ENCODE measurements around the gene CA10.
A peak's percentile ranks its signal among the peaks of the same experiment; 100 is the strongest.

Gene CA10

GRCh38 chr17:51736356-51736755, 422.2 kb downstream of the CA10 start:
- DNase-seq (ENCODE audit: insufficient read length, low spot score) (no peak), FAIRE-seq (no peak)

DNA sequence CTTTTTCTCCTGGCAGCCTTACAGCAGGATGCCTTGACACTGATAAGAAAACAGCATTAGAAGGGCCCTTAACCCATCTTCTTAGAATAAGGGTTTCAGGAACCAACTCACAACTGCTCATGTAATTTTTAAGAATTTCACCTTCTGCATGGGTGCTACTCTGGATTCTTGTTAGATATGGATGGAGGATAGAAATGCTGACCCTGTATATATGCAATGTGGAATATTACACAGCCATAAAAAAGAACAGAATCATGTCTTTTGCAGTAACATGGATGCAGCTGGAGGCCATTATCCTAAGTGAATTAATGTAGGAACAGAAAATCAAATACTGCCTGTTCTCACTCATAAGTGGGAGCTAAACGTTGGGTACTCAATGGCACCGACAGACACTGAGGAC, 423.5 kb downstream of the CA10 start:
- FAIRE-seq (no peak), DNase-seq (ENCODE audit: insufficient read length, low spot score) (no peak)

DNA sequence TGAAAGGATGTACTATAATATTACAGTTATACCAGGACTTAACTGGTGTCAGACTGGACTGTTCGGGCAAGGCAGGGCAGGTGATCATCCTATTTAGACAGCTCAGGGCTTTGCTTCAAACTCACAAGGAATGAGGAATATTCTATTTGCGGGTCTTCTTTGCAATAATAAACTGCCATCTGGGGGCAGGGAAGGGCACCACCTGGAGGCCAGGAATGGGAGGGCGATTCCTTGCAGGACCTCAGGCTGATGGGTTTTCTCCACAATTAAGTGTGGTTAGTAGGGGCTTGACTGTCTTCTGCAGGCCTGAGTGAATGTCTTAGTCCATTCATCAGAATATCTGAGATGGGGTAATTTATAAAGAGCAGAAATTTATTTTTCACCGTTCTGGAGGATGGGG, 424.1 kb downstream of the CA10 start:
- DNase-seq (ENCODE audit: insufficient read length, low spot score) (no peak), FAIRE-seq (no peak)

GRCh38 chr17:51733166-51733565, 425.3 kb downstream of the CA10 start:
- FAIRE-seq (no peak), DNase-seq (ENCODE audit: insufficient read length, low spot score) (no peak)

DNA sequence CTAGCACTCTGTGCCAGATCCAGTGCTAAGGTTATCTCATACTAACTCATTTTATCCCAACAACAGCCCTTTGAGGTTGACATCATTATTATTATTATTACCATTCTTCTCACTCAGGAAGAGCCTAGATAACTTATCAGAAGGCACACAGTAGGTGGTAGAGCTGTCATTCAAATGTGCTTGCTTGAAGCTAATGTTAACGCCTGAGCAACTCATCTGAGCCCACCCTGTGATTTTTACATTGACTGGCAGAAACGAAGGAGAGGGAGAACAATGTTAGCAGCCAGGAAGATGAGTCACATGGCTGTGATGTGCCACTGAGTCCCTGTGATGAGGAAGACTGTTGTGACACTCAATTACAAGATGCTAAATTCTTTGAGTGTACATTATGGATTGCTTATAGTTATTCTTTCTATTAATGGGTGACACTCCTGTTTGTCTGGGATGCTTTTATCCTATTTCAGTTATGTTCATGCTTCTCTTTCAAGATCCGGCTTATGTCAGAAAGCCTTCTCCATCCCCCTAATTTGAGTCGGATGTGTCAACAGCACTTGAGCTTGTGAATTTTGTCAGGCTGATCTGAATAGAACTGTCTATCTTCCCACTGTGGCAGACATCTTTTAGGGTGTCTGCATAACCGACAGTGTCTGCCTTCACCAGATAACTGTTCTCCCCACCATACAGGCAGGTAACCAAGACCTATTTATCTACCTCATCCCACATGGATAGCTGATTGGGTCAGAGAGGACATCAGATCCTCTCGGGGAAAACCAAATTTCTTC, 426.4 kb downstream of the CA10 start:
- peak; percentile 57 for FAIRE-seq

GRCh38 chr17:51730303-51731050, 428.0 kb downstream of the CA10 start:
- FAIRE-seq = no peak

More for the DNA sequence above, 426.4 kb downstream of the CA10 start:
- no peak for DNase-seq (ENCODE audit: insufficient read length, low spot score)

DNA sequence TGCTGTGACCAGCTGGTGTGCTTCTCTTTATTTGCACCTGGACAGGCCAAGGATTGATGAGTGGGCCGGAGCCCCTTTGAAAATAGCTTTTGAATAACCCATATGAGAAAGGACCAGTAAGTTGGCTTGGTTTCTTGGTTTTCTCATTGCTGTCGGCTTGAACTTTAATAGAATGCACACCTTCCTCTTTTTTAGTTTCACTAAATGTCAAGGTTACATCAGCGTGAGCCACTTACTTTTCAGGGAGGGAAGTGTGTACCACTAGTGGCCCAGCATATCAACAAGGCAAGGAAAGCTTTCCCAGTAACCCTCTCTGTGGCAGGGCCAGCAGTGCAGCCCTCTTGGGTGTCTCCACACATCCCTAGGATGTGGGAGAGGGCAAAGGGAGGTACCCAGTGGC, 433.3 kb downstream of the CA10 start:
- DNase-seq (ENCODE audit: insufficient read length, low spot score) = no peak

More at GRCh38 chr17:51730303-51731050, 428.0 kb downstream of the CA10 start:
- no peak for DNase-seq (ENCODE audit: insufficient read length, low spot score)

GRCh38 chr17:51724043-51724580, 434.4 kb downstream of the CA10 start:
- FAIRE-seq (no peak), DNase-seq (ENCODE audit: insufficient read length, low spot score) (no peak)

More for the DNA sequence above, 433.3 kb downstream of the CA10 start:
- no peak for FAIRE-seq

GRCh38 chr17:51722994-51723393, 435.5 kb downstream of the CA10 start:
- no peak for DNase-seq (ENCODE audit: insufficient read length, low spot score)
- FAIRE-seq = no peak

DNA sequence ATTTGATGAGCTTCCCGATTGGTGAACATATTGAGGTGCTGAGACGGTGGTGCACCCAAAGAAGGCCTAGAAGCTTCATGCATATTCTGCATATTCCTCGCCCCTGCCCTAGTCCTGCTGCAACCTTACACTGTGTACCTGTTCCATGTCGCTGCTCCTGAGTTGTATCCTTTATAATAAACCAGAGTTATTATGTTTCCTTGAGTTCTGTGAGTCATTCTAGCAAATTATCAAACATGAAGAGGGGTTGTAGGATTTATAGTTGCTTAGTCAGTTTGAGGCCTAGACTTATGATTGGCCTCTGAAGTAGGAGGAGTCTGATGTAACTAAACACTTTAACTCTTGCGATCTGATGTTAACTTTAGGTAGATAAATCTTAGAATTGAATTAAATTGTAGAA, 436.8 kb downstream of the CA10 start:
- FAIRE-seq = no peak
- no peak for DNase-seq (ENCODE audit: insufficient read length, low spot score)

GRCh38 chr17:51720439-51720838, 438.1 kb downstream of the CA10 start:
- FAIRE-seq = no peak

DNA sequence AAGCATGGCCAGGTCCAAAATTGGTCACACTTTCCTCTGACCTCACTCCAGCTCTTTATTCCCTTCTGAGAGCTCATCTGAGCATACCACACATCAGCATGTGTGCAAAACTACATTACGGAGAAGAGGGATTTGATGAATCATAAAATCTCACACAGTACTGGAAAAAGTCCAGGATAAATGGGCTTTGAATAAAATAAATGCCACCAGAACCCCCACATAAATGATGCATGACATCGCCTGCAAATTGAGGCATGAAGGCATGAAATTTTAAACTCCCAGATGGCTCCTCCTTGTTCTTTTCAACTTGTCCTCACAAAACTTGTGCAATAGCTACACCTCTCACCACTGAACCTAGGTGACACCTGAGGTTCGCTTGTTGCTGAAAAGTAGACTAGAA, 439.5 kb downstream of the CA10 start:
- FAIRE-seq (peak; percentile 31), DNase-seq (ENCODE audit: insufficient read length, low spot score) (no peak)

More at GRCh38 chr17:51720439-51720838, 438.1 kb downstream of the CA10 start:
- no peak for DNase-seq (ENCODE audit: insufficient read length, low spot score)

GRCh38 chr17:51711581-51711980, 446.9 kb downstream of the CA10 start:
- FAIRE-seq = no peak
- DNase-seq (ENCODE audit: insufficient read length, low spot score) = no peak

DNA sequence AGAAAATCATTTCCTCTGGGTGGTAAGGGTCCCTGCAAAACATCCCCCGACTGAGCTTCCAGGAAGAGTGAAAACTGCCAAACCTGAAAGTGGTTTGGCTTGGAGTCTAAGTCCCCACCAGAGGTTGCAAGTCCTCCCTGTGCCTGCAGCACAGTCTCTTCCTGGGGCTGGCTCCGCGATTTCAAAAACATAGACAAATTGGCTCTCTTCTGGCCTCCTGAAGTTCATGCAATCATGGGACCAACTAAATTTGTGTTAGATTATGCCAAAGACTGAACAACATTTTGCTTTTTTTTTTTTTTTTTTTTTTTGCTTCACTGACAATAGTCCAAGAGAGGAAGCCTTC, 447.9 kb downstream of the CA10 start:
- FAIRE-seq (no peak), DNase-seq (ENCODE audit: insufficient read length, low spot score) (no peak)

DNA sequence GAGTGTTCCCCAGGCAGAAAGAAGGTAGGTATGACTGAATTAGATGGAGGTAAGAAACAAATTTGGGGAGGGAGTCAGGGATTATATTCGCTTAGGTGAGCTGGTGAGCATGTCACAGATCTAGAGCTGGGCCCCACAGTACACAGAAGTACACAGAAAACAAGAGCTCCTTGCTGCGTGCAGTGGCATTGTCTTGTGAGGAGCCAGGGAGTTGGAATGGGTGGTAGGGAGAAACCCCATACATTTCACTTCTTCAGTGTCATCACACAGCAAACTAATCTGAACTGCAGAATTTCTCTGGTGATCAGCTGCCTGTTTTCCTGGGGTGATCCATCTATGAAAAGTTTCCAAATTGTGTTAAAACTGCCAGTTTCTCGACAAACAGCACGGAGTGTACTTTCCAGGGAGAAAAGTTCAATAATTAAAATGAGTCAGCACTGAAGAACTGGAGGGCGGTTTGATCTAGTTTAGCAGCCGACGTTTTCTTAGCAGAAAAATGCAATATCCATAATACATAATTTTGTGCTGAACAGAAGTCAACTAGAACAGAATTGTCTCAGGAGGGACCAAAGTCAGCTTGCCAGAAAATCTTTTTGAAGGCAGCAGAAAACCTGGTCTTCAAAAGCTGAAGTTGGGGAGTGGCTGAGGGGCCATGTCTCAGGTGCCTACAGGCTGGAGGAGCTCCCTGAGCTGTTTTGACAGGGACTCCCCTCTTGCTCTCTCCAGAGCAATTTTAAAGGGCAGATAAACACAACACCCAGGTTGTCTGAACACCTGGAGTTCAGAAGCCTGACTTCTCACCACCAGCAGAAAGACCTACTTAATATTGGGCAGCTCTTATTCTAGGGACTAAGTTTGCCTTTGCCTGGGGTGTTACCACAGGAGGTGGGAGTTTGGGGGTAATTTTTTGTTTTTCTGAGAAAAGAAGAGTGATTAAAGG, 448.6 kb downstream of the CA10 start:
- no peak for DNase-seq (ENCODE audit: insufficient read length, low spot score)
- no peak for FAIRE-seq

- DNase-seq (ENCODE audit: insufficient read length, low spot score) (no peak), FAIRE-seq (no peak)
These were observed 451.3 kb downstream of the CA10 start for GRCh38 chr17:51707216-51707615.

- FAIRE-seq = no peak
These were observed 452.4 kb downstream of the CA10 start for GRCh38 chr17:51706093-51706492.

GRCh38 chr17:51703361-51704341, 454.9 kb downstream of the CA10 start:
- no peak for DNase-seq (ENCODE audit: insufficient read length, low spot score)
- no peak for FAIRE-seq

More at GRCh38 chr17:51706093-51706492, 452.4 kb downstream of the CA10 start:
- DNase-seq (ENCODE audit: insufficient read length, low spot score) = no peak

- no peak for DNase-seq (ENCODE audit: insufficient read length, low spot score)
These were observed 455.6 kb downstream of the CA10 start for GRCh38 chr17:51702963-51703360.

More at GRCh38 chr17:51702963-51703360, 455.6 kb downstream of the CA10 start:
- FAIRE-seq = no peak

Data from HTR-8/SVneo (cell line).